CD4-positive, CD25-positive, alpha-beta regulatory T cell (primary cell): ENCODE data around the gene SKIC3. TPM values are rescaled to one million over a fixed set of nuclear protein-coding genes. Genes with fewer than 3 reads are reported as not detected.
A peak's percentile ranks its signal among the peaks of the same experiment; 100 is the strongest.

Experiments used
- ATAC-seq, 2 donors: fragments of 150-1000 bp; cut with Tn5 transposase; one replicate each; pipeline ENCODE4 v1.10.0; 2021; ENCODE audit warnings: low read depth in 2 of 2, moderate number of reproducible peaks in 2 of 2, moderate library complexity in 1 of 2
- DNase-seq, 3 donors: peaks; one replicate each; pipeline versions ENCODE4 v3.0.0 to v3.0.0-alpha.2; 2012 to 2022; ENCODE audit warnings: mixed read lengths in 1 of 3
- H3K27ac ChIP-seq: one replicate; pipeline ENCODE4 v1.7.0; 2013; ENCODE audit warnings: mild to moderate bottlenecking, low read length; ENCODE audit not compliant: insufficient read depth, poor library complexity, severe bottlenecking
- H3K27me3 ChIP-seq: one replicate; pipeline ENCODE4 v1.7.0; 2013; ENCODE audit warnings: low read length; ENCODE audit not compliant: control insufficient read depth, insufficient read depth
- H3K36me3 ChIP-seq: one replicate; pipeline ENCODE4 v1.7.0; 2013; ENCODE audit warnings: mild to moderate bottlenecking, low read length, moderate library complexity; ENCODE audit not compliant: control insufficient read depth, insufficient read depth
- H3K4me1 ChIP-seq: 2 replicates; pipeline ENCODE4 v1.7.0; 2013; ENCODE audit warnings: mild to moderate bottlenecking, low read length; ENCODE audit not compliant: insufficient read depth, control insufficient read depth, poor library complexity, severe bottlenecking
- H3K4me3 ChIP-seq: one replicate; pipeline ENCODE4 v1.7.0; 2013; ENCODE audit warnings: low read depth, mild to moderate bottlenecking, low read length, moderate library complexity
- H3K9me3 ChIP-seq, 2 experiments: 1 replicate in 1 of 2; 2 replicates in 1 of 2; pipeline ENCODE4 v1.7.0; 2013; ENCODE audit warnings: low read length in 2 of 2, mild to moderate bottlenecking in 1 of 2, moderate library complexity in 1 of 2; ENCODE audit not compliant: control insufficient read depth in 2 of 2
- H3K27ac Mint-ChIP-seq, 3 donors: one replicate each; pipeline ENCODE4 v1.8.0; 2020 to 2022; ENCODE audit warnings: mild to moderate bottlenecking in 3 of 3, mixed read lengths in 3 of 3, moderate library complexity in 2 of 3
- H3K27me3 Mint-ChIP-seq: one replicate; pipeline ENCODE4 v1.8.0; 2022; ENCODE audit warnings: mild to moderate bottlenecking, mixed read lengths
- H3K36me3 Mint-ChIP-seq: one replicate; pipeline ENCODE4 v1.8.0; 2020; ENCODE audit warnings: mixed read lengths
- H3K4me1 Mint-ChIP-seq, 4 donors: one replicate each; pipeline ENCODE4 v1.8.0; 2020 to 2022; ENCODE audit warnings: mixed read lengths in 4 of 4, mild to moderate bottlenecking in 1 of 4
- H3K4me3 Mint-ChIP-seq, 4 donors: one replicate each; pipeline ENCODE4 v1.8.0; 2020 to 2022; ENCODE audit warnings: mild to moderate bottlenecking in 4 of 4, mixed read lengths in 4 of 4, moderate library complexity in 3 of 4
- H3K9me3 Mint-ChIP-seq, 7 donors: one replicate each; pipeline ENCODE4 v1.8.0; 2020 to 2022; ENCODE audit warnings: mixed read lengths in 7 of 7, mild to moderate bottlenecking in 3 of 7, moderate library complexity in 2 of 7
- polyA plus RNA-seq, 4 donors: library from polyadenylated mRNA; unstranded; fragments of 300-500 nt; fragmentation: Illumina TruSeq; gene quantifications; one replicate each; pipeline ENCODE4 v1.2.3, GENCODE V29; 2021
- total RNA-seq: library from RNA; stranded (reverse); gene quantifications from one replicate; pipeline ENCODE4 v1.2.3, GENCODE V29; 2022

Gene SKIC3
- total and polyA plus RNA-seq, 5 donors from 2014 or later, result 30.0 to 67.1 (median 35.1) TPM

DNA sequence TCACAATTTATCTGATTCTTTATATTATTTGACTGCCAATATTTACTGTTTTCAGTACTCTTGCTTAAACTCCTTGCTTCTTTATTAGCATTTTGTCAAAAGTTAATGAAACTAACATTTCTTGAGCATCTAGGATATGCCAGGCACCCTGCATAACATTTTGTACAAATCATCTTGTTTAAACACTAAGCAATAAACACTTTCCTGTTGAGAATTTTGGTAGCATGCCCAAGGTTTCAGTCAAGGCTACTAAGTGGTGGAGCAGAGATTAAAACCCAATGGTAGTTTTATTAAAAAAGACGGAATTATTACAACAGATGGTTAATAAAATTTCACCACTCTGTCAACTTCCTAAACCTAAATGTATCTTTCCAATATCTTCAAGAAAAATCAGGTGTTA is 43.2 kb downstream of the SKIC3 start:
- DNase-seq (no peak), ATAC-seq (no peak)
- H3K4me1 Mint-ChIP-seq, result peaks cover 0 to 3% (median under 1%) of the 10 kb centered on the region in 4 donors
- H3K4me3 Mint-ChIP-seq, result no peak overlapping the region
- H3K27ac Mint-ChIP-seq, result no peak overlapping the region
- H3K27me3 Mint-ChIP-seq, result no peaks in the 10 kb centered on the region
- H3K36me3 Mint-ChIP-seq, result peaks cover 60% of the 10 kb centered on the region
- peaks cover 0 to 1% (median 0%) of the 10 kb centered on the region in 7 donors for H3K9me3 Mint-ChIP-seq
- H3K9me3 ChIP-seq, result no peaks in the 10 kb centered on the region
- H3K4me3 ChIP-seq, result no peak overlapping the region
- H3K27me3 ChIP-seq, result no peaks in the 10 kb centered on the region
- no peak overlapping the region for H3K27ac ChIP-seq
- no peaks in the 10 kb centered on the region for H3K4me1 ChIP-seq
- peaks cover 76% of the 10 kb centered on the region for H3K36me3 ChIP-seq

DNA sequence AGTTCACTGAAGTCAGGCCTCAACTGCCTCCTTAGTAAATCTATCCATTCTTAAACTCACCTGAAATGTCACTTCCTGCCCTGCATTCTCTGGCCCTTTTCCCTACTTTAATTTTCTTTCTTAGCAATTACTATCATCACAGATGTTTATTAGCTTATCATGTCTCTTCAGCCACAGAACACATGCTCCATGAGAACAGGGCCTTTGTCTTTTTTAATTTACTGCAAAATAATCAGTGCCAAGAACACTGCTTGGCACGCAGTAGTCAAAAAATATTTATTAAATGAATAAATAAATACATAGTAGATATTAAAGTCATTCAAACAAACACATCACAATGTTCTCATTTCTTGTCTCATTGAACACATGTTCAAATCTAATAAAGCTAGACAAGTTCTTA is 46.2 kb downstream of the SKIC3 start:
- Histone ChIP-seq H3K9me3 (no peaks in the 10 kb centered on the region), H3K27me3 (no peaks in the 10 kb centered on the region), H3K36me3 (peaks cover 78% of the 10 kb centered on the region), H3K4me3 (no peak overlapping the region), H3K27ac (no peak overlapping the region), H3K4me1 (no peaks in the 10 kb centered on the region)
- H3K9me3 Mint-ChIP-seq, result peaks cover 0 to 1% (median 0%) of the 10 kb centered on the region in 7 donors
- no peak for DNase-seq
- H3K4me3 Mint-ChIP-seq, result no peak overlapping the region
- no peaks in the 10 kb centered on the region for H3K27me3 Mint-ChIP-seq
- peak overlapping the region in 1 of 3 donors; percentile 0 for H3K27ac Mint-ChIP-seq
- ATAC-seq, result no peak
- peaks cover 0 to 3% (median 1%) of the 10 kb centered on the region in 4 donors for H3K4me1 Mint-ChIP-seq
- H3K36me3 Mint-ChIP-seq, result peaks cover 63% of the 10 kb centered on the region

Other genes with a start within 250 kb of the SKIC3 start
- gene FAM81B, start 163.6 kb downstream of the SKIC3 start, total RNA-seq, result 0.94 TPM
- not detected for gene FAM81B, start 163.6 kb downstream of the SKIC3 start, polyA plus RNA-seq
- 3.8 TPM for gene ARSK, start 124 bp upstream of the SKIC3 start, total RNA-seq
- 10 to 100 TPM in 1 of 4 donors, 1 to 10 TPM in 3; 9.4 to 10.8 (median 9.6) TPM for gene ARSK, start 124 bp upstream of the SKIC3 start, polyA plus RNA-seq
- 0.37 TPM for gene GPR150, start 65.1 kb upstream of the SKIC3 start, total RNA-seq
- under 1 TPM; 0.19 to 0.77 (median 0.65) TPM for gene GPR150, start 65.1 kb upstream of the SKIC3 start, polyA plus RNA-seq
- 2.2 TPM for gene RFESD, start 91.8 kb upstream of the SKIC3 start, total RNA-seq
- 10 to 100 TPM in 3 of 4 donors, 1 to 10 TPM in 1; 5.1 to 12.1 (median 10.1) TPM for gene RFESD, start 91.8 kb upstream of the SKIC3 start, polyA plus RNA-seq
- gene SPATA9, start 128.0 kb upstream of the SKIC3 start, total RNA-seq, result not detected
- gene SPATA9, start 128.0 kb upstream of the SKIC3 start, polyA plus RNA-seq, result under 1 TPM in 1 of 4 donors, not detected in 3; 0.28 TPM
- 2.4 TPM for gene RHOBTB3, start 176.4 kb upstream of the SKIC3 start, total RNA-seq
- 1 to 10 TPM; 1.4 to 2.8 (median 2.7) TPM for gene RHOBTB3, start 176.4 kb upstream of the SKIC3 start, polyA plus RNA-seq